ENCODE measurements around the gene SFXN4.

GRCh38 chr10:119174109-119174508 lies 8.6 kb upstream of the SFXN4 start:
- no peak for TF ChIP-seq POLR2A (IDR thresholded peaks at IDR 0.05)
- TF ChIP-seq POLR2AphosphoS5 (IDR thresholded peaks at IDR 0.05) = no peak

Data from spleen (tissue), 3 donors.